Fibroblast of lung (primary cell): ENCODE results near the gene ST6GALNAC3.

Experiments used
- EZH2 ChIP-seq: IDR thresholded peaks from 2 replicates; pipeline ENCODE4 v1.5.1; 2012; ENCODE audit warnings: low read length, control low read depth, mild to moderate bottlenecking; ENCODE audit errors: missing control alignments
- TF ChIP-seq, protein P1 (sequence below), 2 donors: IDR thresholded peaks in 1 of 2; conservative IDR thresholded peaks in 1 of 2; 1 replicate in 1 of 2; 2 replicates in 1 of 2; pipeline ENCODE4 v1.5.1; 2011 to 2012; ENCODE audit warnings: low read length in 2 of 2, control low read depth in 1 of 2, inconsistent platforms in 1 of 2, low read depth in 1 of 2, mild to moderate bottlenecking in 1 of 2

- TF ChIP-seq, protein P1, sequence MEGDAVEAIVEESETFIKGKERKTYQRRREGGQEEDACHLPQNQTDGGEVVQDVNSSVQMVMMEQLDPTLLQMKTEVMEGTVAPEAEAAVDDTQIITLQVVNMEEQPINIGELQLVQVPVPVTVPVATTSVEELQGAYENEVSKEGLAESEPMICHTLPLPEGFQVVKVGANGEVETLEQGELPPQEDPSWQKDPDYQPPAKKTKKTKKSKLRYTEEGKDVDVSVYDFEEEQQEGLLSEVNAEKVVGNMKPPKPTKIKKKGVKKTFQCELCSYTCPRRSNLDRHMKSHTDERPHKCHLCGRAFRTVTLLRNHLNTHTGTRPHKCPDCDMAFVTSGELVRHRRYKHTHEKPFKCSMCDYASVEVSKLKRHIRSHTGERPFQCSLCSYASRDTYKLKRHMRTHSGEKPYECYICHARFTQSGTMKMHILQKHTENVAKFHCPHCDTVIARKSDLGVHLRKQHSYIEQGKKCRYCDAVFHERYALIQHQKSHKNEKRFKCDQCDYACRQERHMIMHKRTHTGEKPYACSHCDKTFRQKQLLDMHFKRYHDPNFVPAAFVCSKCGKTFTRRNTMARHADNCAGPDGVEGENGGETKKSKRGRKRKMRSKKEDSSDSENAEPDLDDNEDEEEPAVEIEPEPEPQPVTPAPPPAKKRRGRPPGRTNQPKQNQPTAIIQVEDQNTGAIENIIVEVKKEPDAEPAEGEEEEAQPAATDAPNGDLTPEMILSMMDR (conservative IDR thresholded peaks at IDR 0.05 in 1 of 2, IDR thresholded peaks at IDR 0.05 in 1 of 2; ENCODE audit: low read depth in 1 of 2, low read length in 2 of 2), result no peak
- TF ChIP-seq EZH2, result no peak
These were observed 123.9 kb downstream of the ST6GALNAC3 start for GRCh38 chr1:76198452-76198851.
